ENCODE measurements around the gene CCDC127.

Gene CCDC127

DNA sequence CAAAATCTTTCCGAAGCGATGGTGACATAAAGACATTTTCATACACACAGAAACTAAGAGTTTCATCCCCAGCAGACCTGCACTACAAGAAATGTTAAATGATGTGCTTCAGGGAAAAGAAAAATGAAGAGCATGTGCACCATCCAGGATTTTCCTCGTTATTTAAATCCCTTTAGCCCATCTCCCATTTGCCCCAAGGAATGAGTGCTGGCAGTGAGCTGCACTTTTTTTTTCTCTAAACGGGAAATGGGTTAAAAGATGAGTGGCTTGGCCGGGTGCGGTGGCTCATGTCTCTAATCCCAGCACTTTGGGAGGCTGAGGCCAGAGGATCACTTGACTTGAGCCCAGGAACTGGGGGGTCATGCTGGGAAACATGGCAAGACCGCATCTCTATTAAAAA is 33.5 kb downstream of the CCDC127 start:
- H3K4me3 ChIP-seq (replicated peaks; ENCODE audit: low read depth, low read length), result no peak overlapping the region
- DNase-seq (ENCODE audit: extremely low read depth, low read depth), result no peak
- TF ChIP-seq, protein P1, sequence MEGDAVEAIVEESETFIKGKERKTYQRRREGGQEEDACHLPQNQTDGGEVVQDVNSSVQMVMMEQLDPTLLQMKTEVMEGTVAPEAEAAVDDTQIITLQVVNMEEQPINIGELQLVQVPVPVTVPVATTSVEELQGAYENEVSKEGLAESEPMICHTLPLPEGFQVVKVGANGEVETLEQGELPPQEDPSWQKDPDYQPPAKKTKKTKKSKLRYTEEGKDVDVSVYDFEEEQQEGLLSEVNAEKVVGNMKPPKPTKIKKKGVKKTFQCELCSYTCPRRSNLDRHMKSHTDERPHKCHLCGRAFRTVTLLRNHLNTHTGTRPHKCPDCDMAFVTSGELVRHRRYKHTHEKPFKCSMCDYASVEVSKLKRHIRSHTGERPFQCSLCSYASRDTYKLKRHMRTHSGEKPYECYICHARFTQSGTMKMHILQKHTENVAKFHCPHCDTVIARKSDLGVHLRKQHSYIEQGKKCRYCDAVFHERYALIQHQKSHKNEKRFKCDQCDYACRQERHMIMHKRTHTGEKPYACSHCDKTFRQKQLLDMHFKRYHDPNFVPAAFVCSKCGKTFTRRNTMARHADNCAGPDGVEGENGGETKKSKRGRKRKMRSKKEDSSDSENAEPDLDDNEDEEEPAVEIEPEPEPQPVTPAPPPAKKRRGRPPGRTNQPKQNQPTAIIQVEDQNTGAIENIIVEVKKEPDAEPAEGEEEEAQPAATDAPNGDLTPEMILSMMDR (IDR thresholded peaks at IDR 0.05; ENCODE audit: low read depth, low read length, missing control alignments), result no peak

DNA sequence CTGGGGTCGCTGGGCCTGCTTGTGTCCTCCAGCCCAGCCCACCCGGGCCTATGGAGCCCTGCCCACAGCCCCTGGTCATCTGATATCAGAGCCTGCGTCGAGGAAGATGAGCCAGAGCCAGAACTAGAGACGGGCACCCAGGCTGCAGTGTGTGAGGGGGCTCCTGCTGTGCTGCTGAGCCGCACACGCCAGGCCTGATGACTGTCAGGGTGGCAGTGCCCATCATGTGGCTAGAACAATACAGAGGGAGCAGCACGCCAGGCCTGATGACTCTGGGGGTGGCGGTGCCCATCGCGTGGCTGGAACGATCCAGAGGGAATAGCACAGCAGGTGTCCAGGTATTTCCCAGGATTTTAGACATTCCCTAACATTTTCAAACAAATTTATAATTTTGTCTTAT is 35.8 kb downstream of the CCDC127 start:
- DNase-seq (ENCODE audit: extremely low read depth, low read depth), result no peak
- TF ChIP-seq, protein P1 (IDR thresholded peaks at IDR 0.05; ENCODE audit: low read depth, low read length, missing control alignments), result no peak
- H3K4me3 ChIP-seq (replicated peaks; ENCODE audit: low read depth, low read length), result no peak overlapping the region

DNA sequence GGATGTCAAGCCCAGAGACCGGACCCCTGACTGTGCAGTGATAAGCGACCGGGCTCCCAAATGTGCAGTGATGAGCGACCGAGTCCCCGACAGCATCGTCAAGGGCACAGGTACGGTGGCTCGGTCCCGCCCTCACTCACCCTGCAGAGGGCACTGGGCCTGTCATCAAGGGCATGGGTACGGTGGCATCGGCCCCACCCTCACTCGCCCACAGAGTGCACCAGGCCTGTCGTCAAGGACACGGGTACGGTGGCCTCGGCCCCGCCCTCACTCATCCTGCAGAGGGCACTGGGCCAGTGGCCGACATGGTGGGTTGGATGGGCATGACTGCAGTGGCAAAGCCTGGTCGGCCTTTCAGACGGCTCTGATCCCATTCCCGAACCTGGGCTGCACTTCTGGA is 36.4 kb downstream of the CCDC127 start:
- H3K4me3 ChIP-seq (replicated peaks; ENCODE audit: low read depth, low read length), result no peak overlapping the region
- TF ChIP-seq, protein P1 (IDR thresholded peaks at IDR 0.05; ENCODE audit: low read depth, low read length, missing control alignments), result no peak

DNA sequence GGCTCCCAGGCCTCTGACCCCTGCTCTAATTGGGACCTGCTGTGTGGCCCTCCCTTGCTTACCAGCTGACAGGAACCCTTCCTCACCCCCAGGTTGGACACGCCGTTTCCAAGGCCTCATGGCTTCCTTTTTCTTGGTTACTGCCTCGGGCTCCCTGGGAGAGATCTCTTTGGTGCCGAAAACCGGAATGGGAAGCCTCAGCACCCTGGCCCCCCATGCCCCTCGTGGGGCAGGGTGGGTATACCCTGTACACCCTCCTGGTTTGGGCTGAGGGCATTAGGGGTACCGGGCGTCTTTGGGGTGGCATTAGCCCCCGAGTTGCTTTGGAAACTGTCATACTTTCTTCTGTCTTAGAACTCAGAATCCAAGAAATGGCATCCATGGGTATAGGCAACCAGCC is 36.8 kb downstream of the CCDC127 start:
- H3K4me3 ChIP-seq (replicated peaks; ENCODE audit: low read depth, low read length), result no peak overlapping the region
- TF ChIP-seq, protein P1 (IDR thresholded peaks at IDR 0.05; ENCODE audit: low read depth, low read length, missing control alignments), result no peak
- no peak for DNase-seq (ENCODE audit: extremely low read depth, low read depth)

More for the DNA sequence above, 36.4 kb downstream of the CCDC127 start:
- DNase-seq (ENCODE audit: extremely low read depth, low read depth), result no peak

DNA sequence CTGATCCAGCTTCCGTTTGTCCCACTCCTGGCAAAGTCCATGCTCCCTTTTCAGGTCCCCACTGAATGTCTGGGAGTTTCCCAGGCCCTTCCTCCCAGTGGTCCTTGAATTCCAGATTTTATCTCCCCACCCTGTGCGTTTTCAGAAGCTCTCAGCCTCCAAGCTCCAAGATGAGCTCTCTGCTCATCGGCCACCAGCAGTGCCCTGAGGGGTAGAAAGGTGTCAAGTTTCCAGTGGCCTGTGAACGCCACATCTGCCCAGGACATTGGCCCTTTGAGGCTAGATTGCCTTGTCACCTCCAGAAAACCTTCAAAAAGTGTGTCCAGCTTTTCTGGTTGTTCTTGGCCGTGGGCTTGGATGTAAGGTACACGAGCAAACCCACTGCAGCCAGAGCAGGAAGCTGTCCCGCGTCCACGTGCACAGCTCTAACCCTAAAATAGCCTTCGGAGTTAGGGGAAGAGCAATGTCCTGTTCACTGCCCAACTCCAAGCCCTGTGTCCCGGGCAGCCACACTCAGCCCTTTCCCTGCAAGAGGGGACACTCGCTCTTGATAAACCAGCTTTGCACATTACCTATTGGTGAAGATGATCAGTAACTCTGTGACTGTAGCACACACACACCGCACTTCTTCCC is 37.6 kb downstream of the CCDC127 start:
- TF ChIP-seq, protein P1 (IDR thresholded peaks at IDR 0.05; ENCODE audit: low read depth, low read length, missing control alignments), result no peak
- H3K4me3 ChIP-seq (replicated peaks; ENCODE audit: low read depth, low read length), result no peak overlapping the region
- DNase-seq (ENCODE audit: extremely low read depth, low read depth), result no peak

DNA sequence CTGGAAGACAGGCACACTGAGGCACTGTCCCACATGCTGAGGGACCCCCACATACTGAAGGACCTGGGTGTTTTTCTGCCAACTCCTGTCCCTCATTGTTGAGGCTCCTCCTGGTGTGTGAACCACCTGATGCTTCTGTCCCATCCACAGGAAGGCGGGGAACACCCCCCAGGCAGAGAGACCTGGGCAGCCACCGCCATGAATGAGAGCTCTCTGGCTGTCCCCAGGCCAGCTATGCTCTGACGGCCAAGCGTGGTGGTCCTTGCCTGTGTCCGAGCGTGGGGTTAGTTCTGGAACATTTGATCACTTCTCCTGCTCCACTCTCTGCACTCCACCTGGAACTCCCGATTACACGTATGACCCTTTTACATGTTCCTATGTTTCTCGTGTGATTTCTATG is 38.6 kb downstream of the CCDC127 start:
- TF ChIP-seq, protein P1 (IDR thresholded peaks at IDR 0.05; ENCODE audit: low read depth, low read length, missing control alignments), result no peak
- H3K4me3 ChIP-seq (replicated peaks; ENCODE audit: low read depth, low read length), result no peak overlapping the region
- no peak for DNase-seq (ENCODE audit: extremely low read depth, low read depth)

DNA sequence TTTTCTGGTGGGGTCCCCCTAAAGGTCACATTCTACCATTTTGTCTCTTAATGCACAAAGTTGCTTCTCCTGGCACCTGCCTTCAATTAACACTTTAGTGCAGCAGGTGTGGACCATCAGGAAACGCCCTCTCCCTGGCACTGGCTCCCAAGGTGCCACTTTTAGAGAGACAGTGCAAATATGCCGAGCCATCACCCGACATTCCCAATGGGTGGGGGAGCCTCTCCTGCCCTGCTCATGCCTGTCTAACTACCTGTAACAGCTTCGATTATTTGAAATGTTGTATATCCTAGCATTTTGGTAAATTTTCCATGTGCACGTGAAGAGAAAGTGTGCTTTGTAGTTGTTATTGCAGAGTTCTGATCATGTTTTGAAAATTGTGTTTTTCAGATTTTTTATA is 39.8 kb downstream of the CCDC127 start:
- no peak for DNase-seq (ENCODE audit: extremely low read depth, low read depth)
- no peak overlapping the region for H3K4me3 ChIP-seq (replicated peaks; ENCODE audit: low read depth, low read length)
- TF ChIP-seq, protein P1 (IDR thresholded peaks at IDR 0.05; ENCODE audit: low read depth, low read length, missing control alignments), result no peak
